ENCODE measurements around the gene TMEM132D.

The TMEM132D gene

DNA sequence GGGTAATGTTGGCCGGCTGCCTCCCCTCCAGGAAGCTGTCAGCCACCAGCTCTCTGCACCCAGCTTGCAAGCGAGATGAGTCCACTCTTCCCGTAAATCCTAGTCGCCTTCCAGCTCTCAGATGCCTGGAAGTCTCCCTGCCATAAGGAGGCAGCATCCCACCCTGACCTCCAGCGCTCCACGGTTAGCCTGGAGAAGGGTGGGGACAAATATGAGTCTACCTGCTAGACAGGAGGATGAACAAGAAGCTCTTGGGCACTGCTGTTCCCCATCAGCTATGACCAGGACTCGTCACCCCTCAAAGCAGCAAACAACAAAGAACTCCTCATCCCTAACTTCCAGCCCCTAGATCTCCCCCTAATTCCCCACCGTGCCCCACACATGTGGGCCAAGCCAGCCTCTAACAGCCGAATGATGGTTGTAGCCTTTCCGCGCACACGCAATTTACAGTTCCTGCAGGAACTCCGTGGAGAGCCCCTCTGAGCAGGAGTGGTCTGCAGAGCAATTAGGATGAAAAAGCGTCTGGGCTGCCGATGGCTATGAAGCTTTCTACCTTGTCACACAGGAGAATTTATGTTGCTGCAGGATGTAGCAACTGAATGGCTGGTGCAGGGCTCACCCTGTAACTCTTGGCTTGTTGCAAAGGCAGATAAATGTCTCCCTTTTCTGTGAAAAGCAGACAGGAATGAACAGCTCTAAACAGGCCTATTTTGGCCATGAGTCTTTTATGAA lies 869.1 kb downstream of the TMEM132D start:
- no peak for DNase-seq

GRCh38 chr12:129028844-129029243 lies 875.0 kb downstream of the TMEM132D start:
- DNase-seq: no peak

DNA sequence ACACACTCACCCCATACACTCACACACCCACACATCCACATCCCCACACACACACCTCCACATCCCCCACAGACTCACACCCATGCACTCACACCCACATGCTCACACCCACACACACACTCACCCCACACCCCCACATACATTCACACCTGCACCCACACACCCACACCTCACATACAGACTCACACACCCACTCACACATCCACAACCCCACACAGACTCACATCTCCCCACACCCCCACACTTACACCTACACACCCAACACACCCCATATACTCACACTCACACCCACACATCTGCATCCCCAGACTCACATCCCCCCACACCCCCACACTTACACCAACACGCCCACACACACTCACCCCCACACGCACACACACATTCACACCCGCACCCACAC lies 878.8 kb downstream of the TMEM132D start:
- no peak for DNase-seq
